KMS-11 (cell line): ENCODE measurements around the gene EVA1C.

ENCODE experiments used
- H2AFZ ChIP-seq: fragments of 200-600 bp; sonication (generic); 2 replicates; pipeline ENCODE4 v1.6.1; 2016; ENCODE audit warnings: antibody characterized with exemption, mixed run types, low read depth
- H3K27ac ChIP-seq: fragments of 200-600 bp; sonication (generic); 2 replicates; pipeline ENCODE4 v1.6.1; 2016; ENCODE audit warnings: mild to moderate bottlenecking, mixed run types
- H3K27me3 ChIP-seq: fragments of 200-600 bp; sonication (generic); 2 replicates; pipeline ENCODE4 v1.6.1; 2017; ENCODE audit warnings: mild to moderate bottlenecking, low read depth, mixed run types, moderate library complexity; ENCODE audit not compliant: insufficient read depth
- H3K36me3 ChIP-seq: fragments of 200-600 bp; sonication (generic); 2 replicates; pipeline ENCODE4 v1.6.1; 2017; ENCODE audit warnings: mild to moderate bottlenecking, mixed run types; ENCODE audit not compliant: insufficient read depth
- H3K4me1 ChIP-seq: fragments of 200-600 bp; sonication (generic); 2 replicates; pipeline ENCODE4 v1.6.1; 2016; ENCODE audit warnings: mild to moderate bottlenecking, low read depth, mixed run types; ENCODE audit not compliant: poor library complexity, severe bottlenecking
- H3K4me2 ChIP-seq: fragments of 200-600 bp; sonication (generic); 2 replicates; pipeline ENCODE4 v1.7.0; 2016; ENCODE audit warnings: mild to moderate bottlenecking, mixed run types
- H3K4me3 ChIP-seq: fragments of 200-600 bp; sonication (generic); IDR thresholded peaks from 2 replicates; pipeline ENCODE4 v1.6.1; 2017; ENCODE audit warnings: low read depth, low read length, mixed read lengths; ENCODE audit not compliant: insufficient read depth
- H3K79me2 ChIP-seq: fragments of 200-600 bp; sonication (generic); 2 replicates; pipeline ENCODE4 v1.6.1; 2016; ENCODE audit warnings: low read depth, mixed run types; ENCODE audit not compliant: insufficient read depth
- H3K9ac ChIP-seq: fragments of 200-600 bp; sonication (generic); 2 replicates; pipeline ENCODE4 v1.6.1; 2016; ENCODE audit warnings: mild to moderate bottlenecking, mixed run types
- H4K20me1 ChIP-seq: fragments of 200-600 bp; sonication (generic); 2 replicates; pipeline ENCODE4 v1.6.1; 2016; ENCODE audit warnings: mild to moderate bottlenecking, mixed run types; ENCODE audit not compliant: insufficient read depth
- TF ChIP-seq, protein P1 (sequence below): fragments of 200-600 bp; sonication (generic); conservative IDR thresholded peaks from 2 replicates; pipeline ENCODE4 v1.6.1; 2017; ENCODE audit warnings: low read depth, mild to moderate bottlenecking, antibody characterized with exemption, low read length, moderate library complexity, mixed read lengths

EVA1C gene

DNA sequence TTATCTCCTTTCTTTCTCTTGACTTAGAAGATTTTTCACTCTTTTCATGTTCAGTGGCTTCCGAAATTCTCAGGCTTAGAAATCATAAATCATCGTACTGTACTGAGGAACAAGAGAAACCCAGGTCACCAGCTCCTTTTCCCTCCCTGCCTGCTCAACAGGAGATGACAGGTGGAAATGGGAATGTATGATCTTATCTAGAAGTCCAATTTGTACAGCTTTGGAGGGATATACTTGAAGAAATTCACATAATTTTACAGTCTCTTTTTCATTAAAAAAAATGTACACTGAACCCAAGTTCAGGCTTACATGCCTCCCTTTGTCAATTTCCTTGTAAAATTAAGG is 11.7 kb downstream of the EVA1C start:
- Histone ChIP-seq H2AFZ (no peak overlapping the region), H3K27ac (no peak overlapping the region), H4K20me1 (no peaks in the 10 kb centered on the region), H3K36me3 (no peaks in the 10 kb centered on the region), H3K9ac (no peak overlapping the region), H3K4me3 (no peak overlapping the region), H3K4me1 (no peaks in the 10 kb centered on the region), H3K27me3 (no peaks in the 10 kb centered on the region), H3K79me2 (no peaks in the 10 kb centered on the region), H3K4me2 (no peak overlapping the region)
- TF ChIP-seq, protein P1, sequence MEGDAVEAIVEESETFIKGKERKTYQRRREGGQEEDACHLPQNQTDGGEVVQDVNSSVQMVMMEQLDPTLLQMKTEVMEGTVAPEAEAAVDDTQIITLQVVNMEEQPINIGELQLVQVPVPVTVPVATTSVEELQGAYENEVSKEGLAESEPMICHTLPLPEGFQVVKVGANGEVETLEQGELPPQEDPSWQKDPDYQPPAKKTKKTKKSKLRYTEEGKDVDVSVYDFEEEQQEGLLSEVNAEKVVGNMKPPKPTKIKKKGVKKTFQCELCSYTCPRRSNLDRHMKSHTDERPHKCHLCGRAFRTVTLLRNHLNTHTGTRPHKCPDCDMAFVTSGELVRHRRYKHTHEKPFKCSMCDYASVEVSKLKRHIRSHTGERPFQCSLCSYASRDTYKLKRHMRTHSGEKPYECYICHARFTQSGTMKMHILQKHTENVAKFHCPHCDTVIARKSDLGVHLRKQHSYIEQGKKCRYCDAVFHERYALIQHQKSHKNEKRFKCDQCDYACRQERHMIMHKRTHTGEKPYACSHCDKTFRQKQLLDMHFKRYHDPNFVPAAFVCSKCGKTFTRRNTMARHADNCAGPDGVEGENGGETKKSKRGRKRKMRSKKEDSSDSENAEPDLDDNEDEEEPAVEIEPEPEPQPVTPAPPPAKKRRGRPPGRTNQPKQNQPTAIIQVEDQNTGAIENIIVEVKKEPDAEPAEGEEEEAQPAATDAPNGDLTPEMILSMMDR: no peak

DNA sequence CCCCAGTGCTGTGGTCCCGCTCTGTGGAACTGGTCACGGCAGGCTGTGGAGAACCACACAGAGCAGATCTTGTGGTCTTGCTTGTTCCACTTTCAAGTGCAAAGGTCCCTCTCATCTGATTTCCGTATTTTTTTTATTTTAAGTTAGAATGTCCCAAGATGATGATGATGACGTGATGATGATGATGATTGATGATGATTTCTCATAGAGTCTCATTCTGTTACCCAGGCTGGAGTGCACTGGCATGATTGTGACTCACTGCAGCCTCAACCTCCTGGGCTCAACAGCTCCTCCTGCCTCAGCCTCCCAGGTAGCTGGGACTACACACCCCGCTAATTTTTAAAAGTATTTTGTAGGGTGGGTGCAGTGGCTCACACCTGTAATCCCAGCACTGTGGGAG is 12.2 kb downstream of the EVA1C start:
- H3K9ac ChIP-seq: no peak overlapping the region
- H3K79me2 ChIP-seq: no peaks in the 10 kb centered on the region
- TF ChIP-seq, protein P1: no peak
- H3K4me3 ChIP-seq: no peak overlapping the region
- no peaks in the 10 kb centered on the region for H4K20me1 ChIP-seq
- no peaks in the 10 kb centered on the region for H3K4me1 ChIP-seq
- H3K27me3 ChIP-seq: no peaks in the 10 kb centered on the region
- no peaks in the 10 kb centered on the region for H3K36me3 ChIP-seq
- no peak overlapping the region for H3K4me2 ChIP-seq
- no peak overlapping the region for H2AFZ ChIP-seq
- H3K27ac ChIP-seq: no peak overlapping the region

DNA sequence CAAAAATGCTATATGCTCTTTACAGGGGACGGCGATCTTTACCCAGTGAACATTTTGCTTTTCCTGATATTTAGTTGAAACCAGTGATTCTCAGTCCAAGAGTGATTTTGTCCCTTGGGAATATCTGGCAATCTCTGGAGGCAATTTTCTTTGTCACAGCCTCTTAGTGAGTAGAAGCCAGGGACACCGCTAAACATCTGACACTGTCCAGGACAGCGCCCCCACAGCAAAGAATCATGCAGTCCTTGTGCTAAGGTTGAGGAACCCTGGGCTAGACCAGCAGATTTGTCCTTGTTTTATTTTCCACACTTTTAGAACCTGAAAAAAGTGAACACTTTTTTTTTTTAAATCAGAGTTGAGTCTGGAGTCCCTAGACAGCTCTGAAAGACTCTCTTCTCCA is 13.1 kb downstream of the EVA1C start:
- Histone ChIP-seq H3K9ac (no peak overlapping the region), H3K79me2 (no peaks in the 10 kb centered on the region), H3K4me1 (no peaks in the 10 kb centered on the region), H3K27me3 (no peaks in the 10 kb centered on the region), H3K4me3 (no peak overlapping the region), H4K20me1 (no peaks in the 10 kb centered on the region), H3K27ac (no peak overlapping the region), H2AFZ (no peak overlapping the region), H3K36me3 (no peaks in the 10 kb centered on the region), H3K4me2 (no peak overlapping the region)
- TF ChIP-seq, protein P1: no peak

DNA sequence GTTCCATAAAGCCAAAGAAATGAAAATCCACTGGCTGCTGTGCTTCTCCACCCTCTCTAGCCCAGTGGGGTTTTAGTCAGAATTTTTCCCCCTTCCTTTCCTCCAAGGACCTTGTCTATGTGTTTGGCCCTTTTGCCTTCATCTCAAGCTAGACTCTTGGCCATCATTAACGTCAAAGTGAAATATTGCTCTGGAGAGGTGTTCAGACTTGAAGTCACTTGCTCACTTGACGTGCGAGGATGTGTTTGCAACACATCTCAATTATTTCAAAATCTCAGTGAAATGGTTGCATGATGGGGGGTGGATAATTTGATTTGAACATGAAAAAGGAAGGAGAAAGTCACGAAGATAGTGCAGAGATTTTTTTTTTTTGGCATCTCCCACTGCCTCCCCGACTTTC is 13.6 kb downstream of the EVA1C start:
- Histone ChIP-seq H3K27me3 (no peaks in the 10 kb centered on the region), H3K4me1 (no peaks in the 10 kb centered on the region), H4K20me1 (no peaks in the 10 kb centered on the region), H3K27ac (no peak overlapping the region), H3K4me2 (no peak overlapping the region), H2AFZ (no peak overlapping the region), H3K4me3 (no peak overlapping the region), H3K79me2 (no peaks in the 10 kb centered on the region), H3K9ac (no peak overlapping the region), H3K36me3 (no peaks in the 10 kb centered on the region)
- TF ChIP-seq, protein P1: no peak
